Measurements from ENCODE around the gene ZSCAN20. TPM values are rescaled to one million over a fixed set of nuclear protein-coding genes. Genes with fewer than 3 reads are reported as not detected.

Gene ZSCAN20
- total RNA-seq, 1 experiment from 2014 or later = 3.9 TPM

DNA sequence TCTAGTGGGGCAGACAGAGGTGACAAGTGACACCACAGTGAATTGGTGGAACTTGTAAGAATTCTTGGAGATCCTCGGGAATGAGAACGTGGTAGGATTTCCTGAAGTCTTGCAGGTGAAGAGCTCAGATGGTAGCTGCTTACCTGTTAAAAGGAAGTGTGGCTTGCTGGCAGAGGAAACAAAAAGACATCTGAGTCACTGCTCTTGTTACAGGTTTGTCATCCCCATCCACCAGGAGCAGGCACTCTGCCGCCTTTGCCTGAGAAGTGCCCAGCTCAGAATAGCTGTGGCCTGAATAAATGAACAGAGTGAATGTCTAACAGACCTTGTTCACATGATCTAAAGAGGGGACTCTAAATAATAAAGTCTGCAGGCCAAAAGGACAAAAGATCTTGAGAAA is 12.3 kb upstream of the ZSCAN20 start:
- Histone ChIP-seq H2BK20ac (ENCODE audit: low read depth, low read length, poor library complexity, severe bottlenecking) (no peak overlapping the region), H3K23ac (ENCODE audit: insufficient read length, low read depth, low read length) (no peak overlapping the region), H4K20me1 (ENCODE audit: control insufficient read depth, insufficient read depth, insufficient read length) (no peaks in the 10 kb centered on the region), H3K27me3 (ENCODE audit: insufficient read depth, low read length) (no peaks in the 10 kb centered on the region), H3K4ac (ENCODE audit: low read depth, low read length) (no peak overlapping the region), H3T11ph (ENCODE audit: low read length) (no peak overlapping the region), H3K56ac (ENCODE audit: insufficient read length, low read depth, low read length) (no peak overlapping the region), H4K8ac (replicated peaks; ENCODE audit: insufficient read length, low read depth, low read length) (no peak overlapping the region), H3K4me1 (ENCODE audit: insufficient read depth, low read length) (no peaks in the 10 kb centered on the region), H3K9ac (ENCODE audit: extremely low read depth, insufficient read length, low read length) (no peak overlapping the region), H3K4me2 (ENCODE audit: insufficient read depth, insufficient read length, low read length) (no peak overlapping the region), H3K79me2 (ENCODE audit: insufficient read depth, low read length) (no peaks in the 10 kb centered on the region), H3K27ac (ENCODE audit: insufficient read length, low read depth, low read length) (no peak overlapping the region), H4K5ac (ENCODE audit: insufficient read length, low read depth, low read length) (no peak overlapping the region), H3K79me1 (ENCODE audit: insufficient read depth, low read depth, low read length, poor library complexity, severe bottlenecking) (no peaks in the 10 kb centered on the region), H2BK120ac (ENCODE audit: low read depth, low read length, poor library complexity, severe bottlenecking) (no peak overlapping the region), H3K14ac (ENCODE audit: insufficient read depth, low read length) (no peak overlapping the region), H2BK15ac (ENCODE audit: low read depth, low read length) (no peak overlapping the region), H3K9me3 (ENCODE audit: control insufficient read depth, low read depth, low read length) (no peaks in the 10 kb centered on the region), H2BK12ac (ENCODE audit: insufficient read length, low read depth, low read length) (no peak overlapping the region), H4K91ac (ENCODE audit: insufficient read length, low read depth, low read length) (no peak overlapping the region), H3K18ac (ENCODE audit: insufficient read length, low read depth, low read length) (no peak overlapping the region), H2AFZ (ENCODE audit: low read length) (no peak overlapping the region), H2AK5ac (ENCODE audit: insufficient read length, low read length) (no peak overlapping the region), H3K23me2 (ENCODE audit: insufficient read length, low read depth, low read length, poor library complexity, severe bottlenecking) (no peaks in the 10 kb centered on the region), H2BK5ac (ENCODE audit: insufficient read length, low read length) (no peak overlapping the region)
- Mint-ChIP-seq H3K27ac (no peak overlapping the region), H3K36me3 (ENCODE audit: insufficient read depth in 1 of 3, low read depth in 3 of 3) (no peaks in the 10 kb centered on the region), H3K4me1 (peaks cover 4 to 8% of the 10 kb centered on the region in 2 experiments), H3K4me3 (no peak overlapping the region), H3K27me3 (ENCODE audit: low read depth) (peaks cover 8% of the 10 kb centered on the region), H3K9me3 (no peaks in the 10 kb centered on the region; a peak in 1 of 5 replicates)
- TF ChIP-seq, protein P1, sequence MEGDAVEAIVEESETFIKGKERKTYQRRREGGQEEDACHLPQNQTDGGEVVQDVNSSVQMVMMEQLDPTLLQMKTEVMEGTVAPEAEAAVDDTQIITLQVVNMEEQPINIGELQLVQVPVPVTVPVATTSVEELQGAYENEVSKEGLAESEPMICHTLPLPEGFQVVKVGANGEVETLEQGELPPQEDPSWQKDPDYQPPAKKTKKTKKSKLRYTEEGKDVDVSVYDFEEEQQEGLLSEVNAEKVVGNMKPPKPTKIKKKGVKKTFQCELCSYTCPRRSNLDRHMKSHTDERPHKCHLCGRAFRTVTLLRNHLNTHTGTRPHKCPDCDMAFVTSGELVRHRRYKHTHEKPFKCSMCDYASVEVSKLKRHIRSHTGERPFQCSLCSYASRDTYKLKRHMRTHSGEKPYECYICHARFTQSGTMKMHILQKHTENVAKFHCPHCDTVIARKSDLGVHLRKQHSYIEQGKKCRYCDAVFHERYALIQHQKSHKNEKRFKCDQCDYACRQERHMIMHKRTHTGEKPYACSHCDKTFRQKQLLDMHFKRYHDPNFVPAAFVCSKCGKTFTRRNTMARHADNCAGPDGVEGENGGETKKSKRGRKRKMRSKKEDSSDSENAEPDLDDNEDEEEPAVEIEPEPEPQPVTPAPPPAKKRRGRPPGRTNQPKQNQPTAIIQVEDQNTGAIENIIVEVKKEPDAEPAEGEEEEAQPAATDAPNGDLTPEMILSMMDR (conservative IDR thresholded peaks at IDR 0.05) = no peak
- DNase-seq = no peak
- no CpG with 5 or more reads among the region's 3 CpGs for WGBS (ENCODE audit: extremely low coverage, insufficient read length, low lambda C conversion rate)
